ENCODE results near the gene NFIB. TPM values are rescaled to one million over a fixed set of nuclear protein-coding genes. Genes with fewer than 3 reads are reported as not detected.

The NFIB gene
- total RNA-seq, 5 donors from 2014 or later (not counting 1 experiment from before 2014, with no cell fraction given), result 0.15 to 0.89 (median 0.39) TPM; not detected in 1

- Histone ChIP-seq H3K4me1 (ENCODE audit: control insufficient read depth in 1 of 2, extremely low read depth in 1 of 2, insufficient read depth in 2 of 2, low read length in 2 of 2) (no peaks in the 10 kb centered on the region), H3K36me3 (ENCODE audit: control insufficient read depth in 2 of 2, extremely low read depth in 1 of 2, insufficient read depth in 1 of 2, low read length in 1 of 2) (no peaks in the 10 kb centered on the region), H3K27me3 (replicated peaks in 1 of 2; ENCODE audit: control insufficient read depth in 2 of 2, extremely low read depth in 1 of 2, insufficient read depth in 2 of 2, low read length in 1 of 2) (no peaks in the 10 kb centered on the region), H3K9me3 (no peaks in the 10 kb centered on the region), H3K27ac (ENCODE audit: low read length) (no peak overlapping the region), H3K4me3 (ENCODE audit: control insufficient read depth in 1 of 2, extremely low read depth in 1 of 2, low read length in 1 of 2) (no peak overlapping the region)
- DNase-seq (no peak), ATAC-seq (replicated peaks in 1 of 4) (no peak)
- WGBS (ENCODE audit: insufficient coverage), result 50% methylated on average over 1 of the region's 4 CpGs
- POLR2A ChIA-PET, result interaction anchor here in 1 of 2 donors (0.6 kb wide), 1 partner anchor 9 kb away, joined by 3 read pairs; no protein-coding TSS in a partner anchor
- Mint-ChIP-seq H3K4me1 (no peaks in the 10 kb centered on the region), H3K4me3 (no peak overlapping the region), H3K36me3 (no peaks in the 10 kb centered on the region), H3K27ac (no peak overlapping the region), H3K9me3 (peaks cover 0 to 6% (median 0%) of the 10 kb centered on the region in 3 donors), H3K27me3 (no peaks in the 10 kb centered on the region)
- CTCF ChIA-PET, result no interaction called here
These were observed 92.8 kb downstream of the NFIB start for GRCh38 chr9:14221119-14221518.

GRCh38 chr9:14220256-14220655, 93.7 kb downstream of the NFIB start:
- 66% methylated on average over 2 of the region's 3 CpGs for WGBS (ENCODE audit: insufficient coverage)
- H3K4me3 ChIP-seq (ENCODE audit: control insufficient read depth in 1 of 2, extremely low read depth in 1 of 2, low read length in 1 of 2), result no peak overlapping the region
- ATAC-seq (replicated peaks in 1 of 4) (no peak), DNase-seq (no peak)
- Mint-ChIP-seq H3K27ac (no peak overlapping the region), H3K4me3 (no peak overlapping the region), H3K9me3 (peaks cover 0 to 6% (median 0%) of the 10 kb centered on the region in 3 donors), H3K27me3 (no peaks in the 10 kb centered on the region), H3K4me1 (no peaks in the 10 kb centered on the region), H3K36me3 (no peaks in the 10 kb centered on the region)
- ChIA-PET POLR2A (interaction anchor here in 1 of 2 donors (0.5 kb wide), 1 partner anchor 102 kb away, joined by 3 read pairs; no protein-coding TSS in a partner anchor), CTCF (no interaction called here)
- no peaks in the 10 kb centered on the region for H3K4me1 ChIP-seq (ENCODE audit: control insufficient read depth in 1 of 2, extremely low read depth in 1 of 2, insufficient read depth in 2 of 2, low read length in 2 of 2)
- H3K27ac ChIP-seq (ENCODE audit: low read length), result no peak overlapping the region
- no peaks in the 10 kb centered on the region for H3K9me3 ChIP-seq
- H3K36me3 ChIP-seq (ENCODE audit: control insufficient read depth in 2 of 2, extremely low read depth in 1 of 2, insufficient read depth in 1 of 2, low read length in 1 of 2), result no peaks in the 10 kb centered on the region
- no peaks in the 10 kb centered on the region for H3K27me3 ChIP-seq (replicated peaks in 1 of 2; ENCODE audit: control insufficient read depth in 2 of 2, extremely low read depth in 1 of 2, insufficient read depth in 2 of 2, low read length in 1 of 2)

GRCh38 chr9:14219850-14220249, 94.1 kb downstream of the NFIB start:
- no peak overlapping the region for H3K4me3 Mint-ChIP-seq
- H3K36me3 ChIP-seq (ENCODE audit: control insufficient read depth in 2 of 2, extremely low read depth in 1 of 2, insufficient read depth in 1 of 2, low read length in 1 of 2), result no peaks in the 10 kb centered on the region
- DNase-seq, result no peak
- H3K4me3 ChIP-seq (ENCODE audit: control insufficient read depth in 1 of 2, extremely low read depth in 1 of 2, low read length in 1 of 2), result no peak overlapping the region
- no peaks in the 10 kb centered on the region for H3K27me3 Mint-ChIP-seq
- WGBS (ENCODE audit: insufficient coverage), result 100% methylated on average over 2 of the region's 4 CpGs
- H3K9me3 Mint-ChIP-seq, result peaks cover 0 to 6% (median 0%) of the 10 kb centered on the region in 3 donors
- H3K4me1 Mint-ChIP-seq, result no peaks in the 10 kb centered on the region
- no peaks in the 10 kb centered on the region for H3K4me1 ChIP-seq (ENCODE audit: control insufficient read depth in 1 of 2, extremely low read depth in 1 of 2, insufficient read depth in 2 of 2, low read length in 2 of 2)
- H3K27ac Mint-ChIP-seq, result no peak overlapping the region
- CTCF ChIA-PET, result no interaction called here
- no peaks in the 10 kb centered on the region for H3K9me3 ChIP-seq
- H3K27me3 ChIP-seq (replicated peaks in 1 of 2; ENCODE audit: control insufficient read depth in 2 of 2, extremely low read depth in 1 of 2, insufficient read depth in 2 of 2, low read length in 1 of 2), result no peaks in the 10 kb centered on the region
- POLR2A ChIA-PET, result interaction anchor here in 1 of 2 donors (0.5 kb wide), 1 partner anchor 102 kb away, joined by 3 read pairs; no protein-coding TSS in a partner anchor
- H3K27ac ChIP-seq (ENCODE audit: low read length), result no peak overlapping the region
- H3K36me3 Mint-ChIP-seq, result no peaks in the 10 kb centered on the region
- ATAC-seq (replicated peaks in 1 of 4), result no peak

- no peak for DNase-seq
- H3K27ac ChIP-seq (ENCODE audit: low read length), result no peak overlapping the region
- H3K4me3 ChIP-seq (ENCODE audit: control insufficient read depth in 1 of 2, extremely low read depth in 1 of 2, low read length in 1 of 2), result no peak overlapping the region
- H3K36me3 ChIP-seq (ENCODE audit: control insufficient read depth in 2 of 2, extremely low read depth in 1 of 2, insufficient read depth in 1 of 2, low read length in 1 of 2), result no peaks in the 10 kb centered on the region
- H3K27ac Mint-ChIP-seq, result no peak overlapping the region
- ChIA-PET CTCF (no interaction called here), POLR2A (no interaction called here)
- no peaks in the 10 kb centered on the region for H3K4me1 ChIP-seq (ENCODE audit: control insufficient read depth in 1 of 2, extremely low read depth in 1 of 2, insufficient read depth in 2 of 2, low read length in 2 of 2)
- H3K27me3 ChIP-seq (replicated peaks in 1 of 2; ENCODE audit: control insufficient read depth in 2 of 2, extremely low read depth in 1 of 2, insufficient read depth in 2 of 2, low read length in 1 of 2), result no peaks in the 10 kb centered on the region
- H3K9me3 ChIP-seq, result no peaks in the 10 kb centered on the region
- peaks cover 0 to 6% (median 0%) of the 10 kb centered on the region in 3 donors for H3K9me3 Mint-ChIP-seq
- no peaks in the 10 kb centered on the region for H3K36me3 Mint-ChIP-seq
- H3K27me3 Mint-ChIP-seq, result peaks cover 7 to 8% of the 10 kb centered on the region in 2 donors
- no peak overlapping the region for H3K4me3 Mint-ChIP-seq
- H3K4me1 Mint-ChIP-seq, result no peaks in the 10 kb centered on the region
- WGBS (ENCODE audit: insufficient coverage), result 100% methylated on average over 1 of the region's 1 CpG
- ATAC-seq (replicated peaks in 1 of 4), result no peak
These were observed 95.7 kb downstream of the NFIB start for GRCh38 chr9:14218253-14218652.

- DNase-seq (no peak), ATAC-seq (replicated peaks in 1 of 4) (no peak)
- Histone ChIP-seq H3K27ac (ENCODE audit: low read length) (no peak overlapping the region), H3K9me3 (no peaks in the 10 kb centered on the region), H3K27me3 (replicated peaks in 1 of 2; ENCODE audit: control insufficient read depth in 2 of 2, extremely low read depth in 1 of 2, insufficient read depth in 2 of 2, low read length in 1 of 2) (no peaks in the 10 kb centered on the region), H3K36me3 (ENCODE audit: control insufficient read depth in 2 of 2, extremely low read depth in 1 of 2, insufficient read depth in 1 of 2, low read length in 1 of 2) (no peaks in the 10 kb centered on the region), H3K4me3 (ENCODE audit: control insufficient read depth in 1 of 2, extremely low read depth in 1 of 2, low read length in 1 of 2) (no peak overlapping the region), H3K4me1 (ENCODE audit: control insufficient read depth in 1 of 2, extremely low read depth in 1 of 2, insufficient read depth in 2 of 2, low read length in 2 of 2) (no peaks in the 10 kb centered on the region)
- H3K4me3 Mint-ChIP-seq, result no peak overlapping the region
- CTCF ChIA-PET, result no interaction called here
- POLR2A ChIA-PET, result no interaction called here
- H3K9me3 Mint-ChIP-seq, result peaks cover 0 to 6% (median 0%) of the 10 kb centered on the region in 3 donors
- H3K27ac Mint-ChIP-seq, result no peak overlapping the region
- no peaks in the 10 kb centered on the region for H3K36me3 Mint-ChIP-seq
- WGBS (ENCODE audit: insufficient coverage), result no CpG with 5 or more reads among the region's 1 CpG
- H3K4me1 Mint-ChIP-seq, result no peaks in the 10 kb centered on the region
- H3K27me3 Mint-ChIP-seq, result peaks cover 7 to 8% of the 10 kb centered on the region in 2 donors
These were observed 97.2 kb downstream of the NFIB start for GRCh38 chr9:14216612-14217194.

- Histone ChIP-seq H3K4me3 (ENCODE audit: control insufficient read depth in 1 of 2, extremely low read depth in 1 of 2, low read length in 1 of 2) (no peak overlapping the region), H3K4me1 (ENCODE audit: control insufficient read depth in 1 of 2, extremely low read depth in 1 of 2, insufficient read depth in 2 of 2, low read length in 2 of 2) (no peaks in the 10 kb centered on the region), H3K9me3 (no peaks in the 10 kb centered on the region), H3K27me3 (replicated peaks in 1 of 2; ENCODE audit: control insufficient read depth in 2 of 2, extremely low read depth in 1 of 2, insufficient read depth in 2 of 2, low read length in 1 of 2) (no peaks in the 10 kb centered on the region), H3K36me3 (ENCODE audit: control insufficient read depth in 2 of 2, extremely low read depth in 1 of 2, insufficient read depth in 1 of 2, low read length in 1 of 2) (no peaks in the 10 kb centered on the region), H3K27ac (ENCODE audit: low read length) (no peak overlapping the region)
- ATAC-seq (replicated peaks in 1 of 4) (no peak), DNase-seq (no peak)
- Mint-ChIP-seq H3K27ac (no peak overlapping the region), H3K4me1 (no peaks in the 10 kb centered on the region), H3K4me3 (no peak overlapping the region), H3K36me3 (no peaks in the 10 kb centered on the region), H3K9me3 (peaks cover 0 to under 1% (median 0%) of the 10 kb centered on the region in 3 donors), H3K27me3 (peaks cover 7 to 8% of the 10 kb centered on the region in 2 donors)
- no CpG with 5 or more reads among the region's 1 CpG for WGBS (ENCODE audit: insufficient coverage)
- ChIA-PET CTCF (no interaction called here), POLR2A (no interaction called here)
These were observed 98.3 kb downstream of the NFIB start for GRCh38 chr9:14215614-14216013.

All from T-cell (primary cell).